GM21381 (cell line): Measurements from ENCODE around the gene CATSPERZ.

Experiments
- ATAC-seq: cut with Tn5 transposase; IDR thresholded peaks from one replicate; pipeline ENCODE4 v1.9.1; 2021; ENCODE audit warnings: mild to moderate bottlenecking, moderate library complexity; ENCODE audit not compliant: unreplicated experiment

CATSPERZ gene

DNA sequence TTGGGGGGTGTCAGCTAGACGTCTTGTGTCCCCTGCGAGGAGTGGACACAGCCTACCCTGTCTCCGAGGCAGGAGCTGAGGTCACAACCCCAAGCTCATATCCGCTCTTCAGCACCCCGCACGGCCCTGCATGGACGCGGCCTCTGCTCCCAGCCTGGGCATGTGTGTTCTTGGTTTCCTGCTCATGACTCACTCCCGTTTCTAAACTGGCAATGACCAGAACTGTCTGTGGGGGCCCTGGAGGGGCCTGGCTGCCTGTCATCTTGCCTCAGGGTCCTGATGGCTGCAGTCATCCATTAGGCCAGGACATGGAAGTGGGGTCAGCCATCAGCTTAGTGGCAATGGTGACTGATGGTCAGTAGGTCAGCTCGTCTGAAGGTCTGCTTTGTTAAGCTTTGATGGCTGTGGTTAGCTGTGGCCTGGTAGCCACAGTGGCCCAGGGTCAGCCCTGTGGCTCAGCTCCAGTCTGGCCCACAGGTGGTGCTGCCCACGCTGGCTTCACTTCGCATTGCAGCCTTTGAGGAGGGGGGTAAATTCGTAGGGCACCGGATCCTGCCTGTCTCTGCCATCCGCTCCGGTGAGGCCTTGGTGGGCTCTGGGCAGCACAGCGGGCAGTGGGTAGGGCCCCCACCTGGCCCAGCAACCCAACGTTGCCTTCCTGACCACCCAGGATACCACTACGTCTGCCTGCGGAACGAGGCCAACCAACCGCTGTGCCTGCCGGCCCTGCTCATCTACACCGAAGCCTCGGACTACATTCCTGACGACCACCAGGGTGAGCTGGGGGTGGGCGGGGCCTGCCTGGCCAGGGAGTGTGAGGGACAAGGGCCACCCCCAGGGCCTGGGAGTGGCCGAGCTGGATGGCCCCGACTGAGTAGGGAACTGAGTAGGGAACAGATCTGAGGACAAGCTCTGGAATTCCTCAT is 36.9 kb upstream of the CATSPERZ start:
- no peak for ATAC-seq

DNA sequence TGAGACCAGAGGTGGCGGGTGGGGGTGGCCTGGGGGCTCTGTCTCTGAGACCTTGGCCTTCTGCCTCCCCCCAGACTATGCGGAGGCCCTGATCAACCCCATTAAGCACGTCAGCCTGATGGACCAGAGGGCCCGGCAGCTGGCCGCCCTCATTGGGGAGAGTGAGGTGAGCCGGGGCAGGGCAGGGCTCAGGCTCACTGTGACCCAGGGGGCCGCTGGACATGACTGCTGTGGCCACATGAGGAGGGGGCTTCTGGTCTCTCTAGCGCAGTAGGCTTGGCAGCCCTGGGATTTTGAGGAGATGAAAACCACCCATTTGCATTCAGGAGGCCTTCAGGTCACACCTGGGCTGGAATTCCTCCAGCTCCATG is 36.2 kb upstream of the CATSPERZ start:
- ATAC-seq = no peak

DNA sequence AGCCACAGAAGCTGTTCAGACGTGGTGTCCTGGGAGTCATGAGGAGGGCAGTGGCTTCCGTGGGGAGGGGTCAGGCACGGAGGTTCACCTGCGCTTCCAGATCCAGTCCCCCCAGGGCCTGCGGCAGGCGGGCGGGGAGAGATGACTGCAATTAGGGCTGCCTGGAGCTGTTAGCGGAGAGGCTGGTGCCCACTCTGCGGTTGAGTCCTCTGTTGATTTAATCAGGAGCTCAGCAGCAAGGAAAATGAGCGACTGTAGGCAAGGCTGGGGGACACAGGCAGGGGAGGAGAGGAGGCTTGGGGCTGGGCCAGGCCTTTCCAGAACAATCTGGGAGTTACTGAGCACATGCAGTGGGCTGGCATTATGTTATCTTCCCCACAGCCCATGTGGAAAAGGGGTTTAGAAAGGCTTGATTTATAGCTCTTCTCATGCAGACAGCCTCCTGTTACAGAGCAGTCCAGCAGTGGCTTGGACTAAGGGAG is 35.7 kb upstream of the CATSPERZ start:
- ATAC-seq = no peak

DNA sequence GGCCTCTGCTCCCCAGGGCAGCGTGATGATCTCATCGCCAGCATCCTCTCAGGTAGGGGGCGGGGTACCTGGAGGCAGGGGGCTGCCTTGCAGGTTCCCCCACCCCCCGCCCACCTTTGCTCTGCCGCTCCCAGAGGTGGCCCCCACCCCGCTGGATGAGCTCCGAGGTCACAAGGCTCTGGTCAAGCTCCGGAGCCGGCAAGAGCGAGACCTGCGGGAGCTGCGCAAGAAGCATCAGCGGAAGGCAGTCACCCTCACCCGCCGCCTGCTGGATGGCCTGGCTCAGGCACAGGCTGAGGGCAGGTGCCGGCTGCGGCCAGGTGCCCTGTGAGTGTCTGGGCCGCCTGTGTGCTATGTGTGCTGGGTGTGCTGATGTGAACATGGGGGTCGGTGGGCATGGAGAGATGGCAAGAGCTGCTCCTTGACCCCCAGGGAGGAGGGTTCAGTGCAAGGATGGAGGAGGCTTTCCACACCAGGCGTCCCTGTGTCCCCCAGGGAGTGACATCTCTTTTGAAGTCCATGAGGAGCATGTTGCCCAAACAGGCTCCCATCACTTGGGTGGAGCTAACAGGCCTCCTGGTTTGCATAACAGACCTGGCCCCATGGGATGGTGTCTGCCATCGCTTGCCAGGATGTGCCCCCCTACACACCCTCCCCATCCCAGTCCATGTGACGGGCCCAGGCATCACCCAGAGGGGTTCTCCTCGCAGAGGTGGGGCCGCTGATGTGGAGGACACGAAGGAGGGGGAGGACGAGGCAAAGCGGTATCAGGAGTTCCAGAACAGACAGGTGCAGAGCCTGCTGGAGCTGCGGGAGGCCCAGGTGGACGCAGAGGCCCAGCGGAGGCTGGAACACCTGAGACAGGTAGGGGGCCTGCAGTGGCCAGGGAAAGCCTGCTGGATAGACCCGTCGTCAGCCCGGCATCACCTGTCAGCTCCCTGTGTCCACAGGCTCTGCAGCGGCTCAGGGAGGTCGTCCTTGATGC is 34.7 kb upstream of the CATSPERZ start:
- ATAC-seq = no peak

DNA sequence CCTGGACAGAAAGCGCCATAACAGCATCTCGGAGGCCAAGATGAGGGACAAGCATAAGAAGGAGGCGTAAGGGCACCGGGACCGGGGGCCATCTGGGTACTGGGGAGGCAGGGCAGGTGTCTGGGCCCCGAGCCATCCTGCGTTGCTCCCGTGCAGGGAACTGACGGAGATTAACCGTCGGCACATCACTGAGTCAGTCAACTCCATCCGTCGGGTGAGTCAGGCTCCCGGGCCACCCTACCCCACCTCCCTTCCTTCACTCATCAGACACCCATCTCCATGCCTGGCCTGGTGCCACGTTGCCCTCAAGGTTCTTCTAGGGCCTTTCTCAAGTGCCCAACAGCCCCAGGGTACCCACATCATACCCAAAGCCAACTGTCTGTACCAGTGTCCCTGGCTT is 33.8 kb upstream of the CATSPERZ start:
- no peak for ATAC-seq

DNA sequence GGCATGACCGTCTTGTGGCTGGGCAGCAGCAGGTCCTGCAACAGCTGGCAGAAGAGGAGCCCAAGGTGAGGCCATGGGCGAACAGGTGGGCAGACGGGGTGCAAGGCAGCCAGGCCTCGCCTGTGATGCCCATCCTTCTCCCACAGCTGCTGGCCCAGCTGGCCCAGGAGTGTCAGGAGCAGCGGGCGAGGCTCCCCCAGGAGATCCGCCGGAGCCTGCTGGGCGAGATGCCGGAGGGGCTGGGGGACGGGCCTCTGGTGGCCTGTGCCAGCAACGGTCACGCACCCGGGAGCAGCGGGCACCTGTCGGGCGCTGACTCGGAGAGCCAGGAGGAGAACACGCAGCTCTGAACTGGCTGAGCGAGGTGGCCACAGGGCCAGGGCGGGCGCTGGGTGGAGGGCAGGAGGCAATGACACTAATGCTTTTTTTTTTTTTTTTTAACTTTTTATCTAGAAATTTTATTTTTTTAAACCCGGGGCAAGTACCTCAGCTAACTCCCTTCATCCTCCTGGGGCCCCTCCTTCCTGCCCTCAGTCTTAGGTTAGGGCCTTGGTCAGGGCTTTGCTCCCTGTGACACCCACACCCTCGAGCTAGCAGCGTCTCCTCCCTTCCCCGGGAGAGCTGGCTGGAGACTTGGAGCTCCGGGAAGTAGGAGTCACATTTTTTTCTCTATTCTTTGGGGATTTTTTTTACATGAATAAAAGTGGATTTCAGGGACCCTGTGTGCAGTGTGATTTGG is 32.8 kb upstream of the CATSPERZ start:
- no peak for ATAC-seq

DNA sequence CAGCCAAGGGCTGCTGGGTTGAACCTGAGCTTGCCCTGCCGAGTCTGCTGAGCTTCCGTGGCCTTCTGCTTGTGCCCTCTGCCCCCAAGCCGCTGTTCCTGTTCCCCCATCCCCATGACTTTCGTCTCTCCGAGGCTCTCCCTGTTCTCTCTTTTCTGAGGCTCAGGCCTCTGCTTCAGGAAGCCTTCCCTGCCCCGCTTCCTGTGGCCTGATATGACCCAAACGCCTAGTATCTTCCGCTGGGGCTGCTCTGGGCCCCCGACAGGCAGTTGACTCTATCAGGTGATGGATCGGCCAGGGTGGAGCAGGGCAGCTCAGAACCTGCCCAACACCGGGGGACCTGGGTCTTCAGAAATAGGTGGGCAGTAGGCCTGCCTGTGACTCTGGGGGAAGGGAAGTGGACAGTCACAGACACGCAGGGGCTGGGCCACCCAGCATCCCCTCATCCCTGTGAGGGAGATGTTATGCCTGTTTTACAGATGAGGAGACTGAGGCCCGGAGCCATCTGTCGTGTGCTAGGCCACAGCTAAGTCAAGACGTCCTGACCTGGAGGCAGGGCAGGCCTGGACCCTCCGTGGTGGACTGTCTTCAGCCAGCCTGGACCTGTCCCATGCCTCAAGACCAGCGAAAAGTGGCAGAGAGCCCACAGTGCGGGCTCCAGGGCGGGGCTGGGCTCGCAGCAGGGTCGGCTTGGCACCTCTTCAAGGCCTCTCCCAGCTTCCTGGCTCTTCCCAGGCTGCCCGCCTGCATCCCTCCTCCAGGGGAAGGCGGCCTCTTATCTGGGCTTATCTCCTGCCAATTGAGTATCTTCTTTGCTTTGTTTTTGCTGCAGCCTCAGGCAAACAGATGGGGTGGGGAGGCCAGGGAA is 31.9 kb upstream of the CATSPERZ start:
- ATAC-seq = no peak

DNA sequence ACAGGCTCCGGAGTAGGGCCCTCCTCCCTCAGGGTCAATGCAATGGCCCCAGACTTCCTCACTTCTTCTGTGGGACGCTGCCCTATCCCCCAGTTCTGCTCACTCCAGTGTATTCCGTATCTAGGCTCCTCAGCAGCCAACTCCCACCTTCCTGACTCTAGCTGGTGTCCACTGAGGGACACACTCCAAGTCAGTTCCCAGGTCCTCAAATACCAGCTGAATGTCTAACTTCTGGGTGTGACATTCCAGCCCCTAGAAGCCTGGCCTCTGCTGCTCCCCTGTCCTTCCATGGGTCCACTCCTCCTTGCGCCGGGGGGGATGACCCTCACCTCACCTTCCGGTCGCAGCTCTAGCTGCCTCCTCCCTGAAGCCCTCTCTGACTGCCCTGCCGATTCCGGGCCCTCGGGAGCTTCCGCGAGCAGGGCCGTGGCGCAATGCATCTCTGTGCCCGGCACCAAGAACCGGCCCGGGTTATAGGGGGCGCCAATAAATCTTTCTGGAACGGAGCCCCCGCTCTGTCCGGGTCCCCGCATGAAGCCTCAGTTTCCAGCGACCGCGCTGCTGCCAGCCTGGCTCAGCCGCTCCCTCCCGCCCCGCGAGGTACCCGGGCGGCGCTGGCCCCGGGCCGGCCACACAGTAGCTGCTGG is 31.1 kb upstream of the CATSPERZ start:
- ATAC-seq = peak; percentile 6

DNA sequence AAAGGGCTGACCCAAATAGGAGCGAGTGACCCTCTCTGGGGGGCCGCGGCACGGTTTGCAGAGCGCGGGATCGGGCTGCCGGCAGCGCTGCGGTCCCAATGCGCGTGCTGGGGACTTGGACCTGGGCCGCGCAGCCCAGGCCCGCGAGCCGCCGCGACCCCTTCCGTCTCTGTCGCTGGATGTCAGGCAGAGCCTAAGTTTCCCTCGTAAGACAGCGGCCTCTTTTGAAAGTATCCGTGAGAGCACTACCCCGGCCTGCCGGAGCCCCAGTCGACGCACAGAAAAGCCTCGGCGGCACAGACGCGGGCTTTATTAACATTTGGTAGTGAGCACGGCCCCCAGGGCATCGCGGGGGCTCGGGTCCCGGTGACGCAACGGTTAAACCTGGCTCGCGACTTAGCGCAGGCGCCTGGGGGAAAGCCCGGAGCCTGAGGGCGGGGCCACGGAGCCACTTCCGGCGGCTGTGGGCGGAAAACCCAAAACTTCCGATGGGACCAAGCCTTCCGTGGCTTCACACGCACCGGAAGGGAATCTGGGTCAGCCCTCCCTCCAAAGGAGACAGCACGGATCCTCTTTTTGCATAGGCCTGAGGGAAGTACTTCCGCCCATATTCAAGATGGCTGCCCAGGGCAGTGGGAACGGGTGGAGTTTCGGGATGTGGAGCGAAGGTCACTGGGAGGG is 30.5 kb upstream of the CATSPERZ start:
- ATAC-seq = peak; percentile 60

DNA sequence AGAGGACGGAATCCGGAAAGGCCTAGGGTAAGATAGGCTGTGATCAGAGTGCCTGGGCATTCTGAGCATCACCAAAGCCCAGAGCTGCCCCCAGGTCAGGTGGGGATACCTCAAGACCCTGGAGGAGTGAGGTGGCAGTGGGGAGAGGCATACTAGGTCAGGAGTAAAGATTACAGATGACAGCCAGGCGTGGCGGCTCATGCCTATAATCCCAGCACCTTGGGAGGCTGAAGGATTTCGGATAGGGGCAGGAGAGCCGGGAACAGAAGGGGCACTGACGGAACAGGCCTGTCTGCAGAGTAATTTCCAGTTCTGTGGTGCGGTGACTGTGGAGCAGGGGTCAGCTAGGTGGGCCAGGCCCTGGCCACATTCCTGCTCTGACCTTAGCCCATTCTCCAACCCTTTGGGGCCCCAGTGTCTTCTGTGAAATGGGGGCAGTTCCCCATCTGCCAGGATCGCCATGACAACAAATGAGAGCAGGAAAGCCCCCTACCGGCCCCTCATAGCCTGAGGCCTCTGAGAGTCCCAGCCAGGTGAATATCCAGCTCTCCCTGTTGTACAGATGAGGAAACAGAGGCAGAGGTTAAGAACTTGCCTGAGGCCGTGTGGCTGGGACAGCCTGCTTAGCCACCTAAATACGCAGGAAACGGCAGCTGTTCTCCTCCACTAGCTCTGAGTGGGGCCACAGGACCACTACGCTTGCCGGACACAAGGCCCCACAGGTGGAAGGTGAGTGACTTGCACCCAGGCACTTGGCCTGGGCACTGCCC is 24.9 kb upstream of the CATSPERZ start:
- no peak for ATAC-seq

DNA sequence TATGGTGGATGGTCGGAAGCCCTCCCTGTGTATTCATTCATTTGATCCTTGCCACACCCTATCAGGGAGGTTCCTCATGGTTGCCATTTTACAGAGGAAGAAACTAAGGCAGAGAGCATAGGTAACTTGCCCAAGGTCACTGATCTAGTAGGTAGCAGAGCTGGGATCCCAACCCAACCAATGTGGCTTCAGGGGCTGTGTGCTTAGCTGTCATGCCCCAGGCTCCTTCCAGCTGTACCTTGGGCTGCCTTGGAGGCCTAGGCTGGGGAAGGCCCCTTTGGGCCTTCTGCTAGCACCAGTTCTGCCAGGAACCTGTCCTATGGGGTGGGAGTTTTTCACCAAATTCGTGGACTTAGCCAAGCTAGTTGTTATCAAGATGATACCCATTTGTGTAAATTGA is 24.3 kb upstream of the CATSPERZ start:
- ATAC-seq = no peak

DNA sequence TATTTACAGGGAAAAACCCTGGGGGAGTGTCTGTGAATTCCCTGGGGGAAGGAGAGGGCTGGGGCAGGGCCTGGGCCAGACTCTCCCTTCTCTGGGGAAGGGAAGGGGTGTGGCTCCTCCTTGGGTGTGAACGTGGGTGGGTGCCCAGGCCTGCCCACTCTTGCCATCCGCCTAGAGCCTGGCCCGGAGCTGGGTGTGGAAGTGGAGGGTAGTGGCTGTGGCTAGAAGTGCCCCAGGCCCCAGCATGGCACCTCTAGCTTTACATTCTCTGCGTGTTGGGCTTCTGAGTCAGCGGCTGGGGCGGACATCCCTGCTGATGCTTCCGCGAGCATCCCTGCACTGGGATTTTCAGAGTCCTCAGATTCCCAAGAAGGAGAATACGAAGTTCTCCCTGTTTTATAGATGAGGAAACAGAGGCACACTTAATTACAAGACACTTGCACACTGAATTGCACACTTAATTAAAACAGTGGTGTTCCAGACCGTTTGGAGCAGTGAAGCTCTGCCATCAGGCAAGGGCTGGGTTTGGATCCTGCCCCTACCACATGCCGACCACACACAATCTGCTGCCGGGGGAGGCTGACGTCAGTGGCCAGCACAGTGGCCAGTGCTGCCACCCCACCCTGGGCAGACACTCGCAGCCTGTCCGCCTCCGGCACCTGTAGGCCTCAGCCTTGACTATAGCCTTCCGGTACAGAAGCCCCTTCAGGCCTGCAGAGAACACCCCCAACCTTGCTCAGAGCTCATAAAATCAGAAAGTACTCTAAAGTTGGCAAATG is 23.3 kb upstream of the CATSPERZ start:
- no peak for ATAC-seq

DNA sequence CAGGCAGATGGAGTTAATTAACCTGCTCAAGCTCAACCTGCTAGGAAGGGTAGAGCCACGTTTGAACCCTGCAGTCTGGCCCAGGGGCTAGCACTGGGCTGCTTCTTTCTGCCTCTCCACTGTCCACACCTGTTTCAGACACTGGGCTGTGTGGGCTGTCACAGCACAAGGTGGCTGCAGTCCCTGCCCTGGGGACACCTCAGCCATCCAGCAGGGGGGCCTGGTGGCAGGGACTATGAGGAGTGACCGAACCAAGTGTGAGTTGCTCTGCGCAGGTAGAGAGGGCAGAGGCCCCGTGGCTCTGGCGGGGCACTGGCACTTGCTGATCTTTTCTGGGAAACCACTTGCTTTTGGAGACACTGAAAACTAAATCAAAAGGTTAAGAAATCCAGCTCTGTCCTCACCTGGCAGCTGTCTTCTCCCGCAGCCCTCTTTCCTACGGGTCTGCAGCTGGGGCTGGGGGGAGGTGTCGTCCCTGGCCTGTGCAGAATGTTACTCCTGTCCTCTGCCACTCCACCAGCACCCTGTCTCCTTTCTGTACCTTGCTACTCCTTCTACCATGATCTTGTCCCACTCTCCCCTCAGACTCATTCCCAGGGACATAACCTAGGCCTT is 21.5 kb upstream of the CATSPERZ start:
- ATAC-seq = no peak

DNA sequence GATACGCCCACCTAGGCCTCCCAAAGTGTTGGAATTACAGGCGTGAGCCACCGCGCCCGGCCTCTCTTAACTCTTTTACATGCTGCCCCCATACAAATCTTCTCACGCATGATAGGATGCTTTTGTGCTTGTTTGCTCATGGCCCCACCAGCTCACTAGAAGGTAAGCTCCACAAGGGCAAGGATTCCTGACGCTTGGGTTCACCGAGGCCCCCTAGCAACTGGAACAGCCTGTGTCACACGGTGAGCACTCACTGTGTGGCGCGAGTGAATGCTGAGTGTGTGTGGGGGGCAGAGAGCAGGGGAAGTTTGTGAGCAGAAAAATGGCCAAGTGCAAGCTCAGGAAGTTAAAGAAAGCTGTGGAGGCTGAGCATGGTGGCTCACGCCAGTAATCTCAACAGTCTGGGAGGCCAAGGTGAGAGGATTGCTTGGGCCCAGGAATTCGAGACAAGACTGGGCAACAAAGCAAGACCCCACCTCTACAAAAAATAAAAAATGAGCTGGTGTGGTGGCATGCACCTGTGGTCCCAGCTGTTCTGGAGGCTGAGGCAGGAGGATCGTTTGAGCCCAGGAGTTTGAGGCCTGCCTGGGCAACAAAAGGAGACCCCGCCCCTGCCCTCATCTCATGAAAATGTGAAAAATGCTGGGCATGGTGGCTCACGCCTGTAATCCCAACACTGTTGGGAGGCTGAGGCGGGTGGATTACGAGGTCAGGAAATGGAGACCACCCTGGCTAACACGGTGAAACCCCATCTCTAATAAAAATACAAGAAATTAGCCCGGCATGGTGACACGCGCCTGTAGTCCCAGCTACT is 18.0 kb upstream of the CATSPERZ start:
- no peak for ATAC-seq

DNA sequence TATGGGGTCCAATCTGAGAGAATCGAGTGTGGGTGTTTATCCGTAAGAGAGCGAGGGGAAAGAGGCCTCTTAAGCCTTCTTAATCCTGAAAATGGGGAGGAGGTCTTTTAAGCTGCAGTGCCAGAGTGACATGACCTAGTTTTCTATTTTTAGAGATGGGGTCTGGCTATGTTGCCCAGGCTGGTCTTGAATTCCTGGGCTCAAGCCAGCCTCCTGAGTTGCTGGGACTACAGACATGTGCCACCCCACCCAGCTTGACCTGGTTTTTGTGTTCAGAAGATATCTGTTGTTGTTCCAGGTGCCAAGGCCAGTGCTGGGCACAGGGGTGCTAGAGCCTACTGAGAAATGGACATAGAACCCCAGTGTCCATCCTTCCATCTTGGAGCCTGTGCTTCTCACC is 17.1 kb upstream of the CATSPERZ start:
- no peak for ATAC-seq
